ENCODE measurements around the gene RDH8. TPM values are rescaled to one million over a fixed set of nuclear protein-coding genes. Genes with fewer than 3 reads are reported as not detected.

Gene RDH8
- total RNA-seq, 6 experiments from 2014 or later = not detected

DNA sequence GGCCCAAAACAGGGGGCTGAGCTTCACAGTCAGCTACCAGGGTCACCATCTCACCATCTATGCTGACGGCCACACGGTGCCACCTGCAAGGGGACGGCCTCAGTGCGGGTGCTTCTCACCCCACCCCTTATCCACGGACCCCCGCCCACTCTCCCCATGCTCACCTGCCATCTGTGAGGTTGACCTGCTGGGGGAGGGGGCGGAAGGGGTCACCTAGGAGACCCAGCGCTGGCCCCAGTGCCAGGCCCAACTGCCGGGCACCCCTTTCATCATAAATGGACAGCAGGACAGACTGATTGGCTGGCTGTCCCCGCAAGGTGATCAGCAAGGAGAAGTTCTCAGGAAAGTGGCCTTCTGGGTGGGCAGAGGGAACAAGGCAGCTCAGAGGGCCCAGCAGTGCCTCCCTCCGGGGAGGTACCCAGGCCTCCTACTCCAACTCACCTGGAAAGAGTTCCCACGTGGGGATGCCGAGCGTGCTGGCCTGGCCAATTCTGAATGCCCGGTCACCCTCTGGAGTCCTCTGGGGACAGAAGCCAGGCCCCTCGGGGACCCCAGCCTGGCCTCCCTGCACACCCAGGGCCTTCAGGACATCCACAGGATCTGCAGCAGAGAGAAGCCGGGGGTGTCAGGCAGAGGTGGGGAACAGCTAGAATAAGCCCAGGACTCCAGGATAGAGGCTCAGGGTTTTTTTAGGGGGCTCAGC, 7.5 kb upstream of the RDH8 start:
- Mint-ChIP-seq H3K4me3 (no peak overlapping the region), H3K27me3 (ENCODE audit: insufficient read depth) (no peaks in the 10 kb centered on the region; the same call in 1 of the 2 replicates), H3K27ac (no peak overlapping the region), H3K9me3 (no peaks in the 10 kb centered on the region), H3K36me3 (ENCODE audit: low read depth) (no peaks in the 10 kb centered on the region), H3K4me1 (ENCODE audit: low read depth) (peaks cover 27% of the 10 kb centered on the region)
- no peak for DNase-seq
- TF ChIP-seq, protein P1, sequence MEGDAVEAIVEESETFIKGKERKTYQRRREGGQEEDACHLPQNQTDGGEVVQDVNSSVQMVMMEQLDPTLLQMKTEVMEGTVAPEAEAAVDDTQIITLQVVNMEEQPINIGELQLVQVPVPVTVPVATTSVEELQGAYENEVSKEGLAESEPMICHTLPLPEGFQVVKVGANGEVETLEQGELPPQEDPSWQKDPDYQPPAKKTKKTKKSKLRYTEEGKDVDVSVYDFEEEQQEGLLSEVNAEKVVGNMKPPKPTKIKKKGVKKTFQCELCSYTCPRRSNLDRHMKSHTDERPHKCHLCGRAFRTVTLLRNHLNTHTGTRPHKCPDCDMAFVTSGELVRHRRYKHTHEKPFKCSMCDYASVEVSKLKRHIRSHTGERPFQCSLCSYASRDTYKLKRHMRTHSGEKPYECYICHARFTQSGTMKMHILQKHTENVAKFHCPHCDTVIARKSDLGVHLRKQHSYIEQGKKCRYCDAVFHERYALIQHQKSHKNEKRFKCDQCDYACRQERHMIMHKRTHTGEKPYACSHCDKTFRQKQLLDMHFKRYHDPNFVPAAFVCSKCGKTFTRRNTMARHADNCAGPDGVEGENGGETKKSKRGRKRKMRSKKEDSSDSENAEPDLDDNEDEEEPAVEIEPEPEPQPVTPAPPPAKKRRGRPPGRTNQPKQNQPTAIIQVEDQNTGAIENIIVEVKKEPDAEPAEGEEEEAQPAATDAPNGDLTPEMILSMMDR (IDR thresholded peaks at IDR 0.05) = no peak

DNA sequence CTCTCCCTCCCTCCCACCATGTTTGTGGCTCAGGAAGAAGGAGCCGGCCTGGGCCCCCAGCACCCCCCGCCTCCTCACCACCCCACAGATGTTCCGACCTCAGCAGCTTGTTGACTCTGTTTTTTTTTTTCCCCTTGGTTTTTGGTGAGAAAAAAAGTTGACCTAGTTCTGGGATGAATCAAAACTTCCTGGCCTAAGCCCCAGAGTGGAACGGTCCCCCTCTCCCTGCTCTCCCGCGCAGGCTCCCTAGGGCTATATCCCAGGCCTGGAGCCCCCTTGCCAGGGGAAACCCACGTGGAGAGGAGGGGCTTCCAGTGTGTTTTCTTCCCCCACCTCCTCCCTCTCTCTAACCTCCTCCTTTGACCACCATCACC, 7.0 kb upstream of the RDH8 start:
- Mint-ChIP-seq H3K36me3 (ENCODE audit: low read depth) (no peaks in the 10 kb centered on the region), H3K4me3 (no peak overlapping the region), H3K27me3 (ENCODE audit: insufficient read depth) (no peaks in the 10 kb centered on the region; the same call in 1 of the 2 replicates), H3K4me1 (ENCODE audit: low read depth) (peaks cover 27% of the 10 kb centered on the region), H3K9me3 (no peaks in the 10 kb centered on the region), H3K27ac (no peak overlapping the region)
- TF ChIP-seq, protein P1 (IDR thresholded peaks at IDR 0.05) = no peak
- no peak for DNase-seq

DNA sequence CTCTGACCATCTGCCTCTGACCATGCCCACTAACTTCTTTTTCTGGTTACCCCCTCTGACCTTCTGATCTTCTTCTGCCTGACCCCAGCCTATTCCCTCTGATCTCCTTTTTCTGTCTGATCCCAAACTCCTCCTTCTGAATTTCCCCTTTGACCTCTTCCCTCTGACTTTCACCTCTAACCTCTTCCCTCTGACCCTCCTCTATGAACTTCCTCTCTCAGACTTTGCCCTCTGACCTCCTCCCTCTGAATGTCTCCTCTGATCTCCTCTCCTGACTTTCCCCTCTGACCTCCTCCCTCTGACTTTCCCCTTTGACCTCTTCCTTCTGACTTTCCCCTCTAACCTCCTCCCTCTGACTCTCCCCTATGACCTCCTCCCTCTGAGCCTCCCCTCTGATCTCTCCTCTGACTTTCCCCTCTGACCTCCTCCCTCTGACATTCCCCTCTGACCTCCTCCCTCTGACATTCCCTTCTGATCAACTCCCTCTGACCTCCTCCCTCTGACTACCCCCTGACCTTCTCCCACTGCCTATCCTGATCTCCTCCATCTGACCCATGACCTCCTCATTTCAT, 6.4 kb upstream of the RDH8 start:
- Mint-ChIP-seq H3K27ac (peak overlapping the region; percentile 20; the same call in 1 of the 2 replicates), H3K4me1 (ENCODE audit: low read depth) (peaks cover 27% of the 10 kb centered on the region), H3K36me3 (ENCODE audit: low read depth) (no peaks in the 10 kb centered on the region), H3K4me3 (no peak overlapping the region), H3K27me3 (ENCODE audit: insufficient read depth) (no peaks in the 10 kb centered on the region; the same call in 1 of the 2 replicates), H3K9me3 (no peaks in the 10 kb centered on the region)
- DNase-seq = no peak
- TF ChIP-seq, protein P1 (IDR thresholded peaks at IDR 0.05) = no peak

DNA sequence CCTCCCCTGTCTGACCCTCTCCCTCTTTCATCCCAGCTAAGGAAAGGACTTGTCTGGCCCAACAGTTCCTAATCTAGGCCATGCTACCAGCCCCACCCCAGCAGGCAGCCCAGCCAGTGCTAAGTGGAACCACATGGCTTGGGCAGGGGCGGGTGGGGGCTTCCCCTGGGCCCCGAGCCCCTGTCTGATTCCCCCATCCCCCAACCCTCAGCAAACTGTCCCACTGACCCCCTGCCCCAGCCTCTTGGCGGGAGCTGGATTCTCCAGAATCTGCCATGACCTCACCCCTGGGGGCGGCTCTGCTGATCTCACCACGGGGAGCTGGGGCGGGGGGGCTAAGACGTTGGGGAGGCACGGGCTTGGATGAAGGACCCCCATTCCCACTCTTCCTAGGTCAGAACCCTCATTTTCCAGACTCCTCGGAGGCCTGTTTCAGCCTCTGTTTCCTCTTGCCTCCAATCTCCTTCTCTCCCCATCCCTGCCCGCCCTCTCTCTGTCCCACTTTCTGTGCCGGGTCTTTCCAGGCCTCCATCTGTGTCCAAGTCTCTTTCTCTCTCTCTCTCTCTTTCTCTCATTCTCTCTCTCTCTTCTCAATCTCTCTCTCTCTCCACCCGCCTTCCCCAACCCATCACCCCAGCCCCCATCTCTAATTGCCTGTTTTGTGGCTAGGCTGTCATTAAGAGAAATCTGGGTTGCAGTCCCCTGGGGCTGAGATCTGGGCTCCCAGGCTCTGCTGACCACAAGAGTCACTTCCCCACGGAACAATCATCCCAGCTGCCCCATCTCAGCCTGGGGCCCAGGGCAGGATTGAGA, 5.7 kb upstream of the RDH8 start:
- TF ChIP-seq, protein P1 (IDR thresholded peaks at IDR 0.05) = no peak
- Mint-ChIP-seq H3K4me3 (no peak overlapping the region), H3K27me3 (ENCODE audit: insufficient read depth) (no peaks in the 10 kb centered on the region; the same call in 1 of the 2 replicates), H3K4me1 (ENCODE audit: low read depth) (peaks cover 27% of the 10 kb centered on the region), H3K9me3 (no peaks in the 10 kb centered on the region), H3K36me3 (ENCODE audit: low read depth) (no peaks in the 10 kb centered on the region), H3K27ac (peak overlapping the region; percentile 58)
- DNase-seq = peak; percentile 29

DNA sequence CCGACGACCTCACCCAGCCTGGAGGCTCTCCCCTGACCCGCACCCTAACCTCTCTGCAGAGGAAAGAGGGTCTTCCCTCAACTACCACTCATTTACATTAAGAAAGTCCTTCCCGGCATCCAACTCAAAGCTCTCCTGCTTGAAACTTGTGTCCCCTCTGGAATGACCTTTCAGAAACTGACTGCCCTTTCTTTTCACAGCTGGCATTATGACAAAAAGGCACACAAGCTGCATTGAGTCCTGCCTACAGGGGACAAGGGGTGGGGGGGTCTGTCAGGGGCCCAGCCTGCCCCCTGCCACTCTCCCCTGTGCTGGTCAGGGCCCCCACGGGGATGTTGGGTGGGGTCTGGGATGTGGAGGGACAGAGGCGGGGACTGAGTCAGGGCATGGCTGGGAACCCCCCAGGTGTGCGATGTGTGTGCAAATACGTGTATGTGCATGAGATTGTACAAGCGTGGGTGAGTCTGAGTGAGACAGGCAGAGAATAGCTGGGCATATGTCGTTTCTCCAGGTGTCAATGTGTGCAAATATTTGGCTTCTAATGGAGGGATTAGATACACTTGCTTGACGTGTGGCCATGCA, 5.0 kb upstream of the RDH8 start:
- TF ChIP-seq, protein P1 (IDR thresholded peaks at IDR 0.05) = no peak
- no peak for DNase-seq
- H3K36me3 Mint-ChIP-seq (ENCODE audit: low read depth) = no peaks in the 10 kb centered on the region
- peak overlapping the region; percentile 66 for H3K27ac Mint-ChIP-seq
- peaks cover 27% of the 10 kb centered on the region for H3K4me1 Mint-ChIP-seq (ENCODE audit: low read depth)
- peaks cover 2% of the 10 kb centered on the region; the same call in 1 of the 2 replicates for H3K27me3 Mint-ChIP-seq (ENCODE audit: insufficient read depth)
- H3K9me3 Mint-ChIP-seq = no peaks in the 10 kb centered on the region
- peak overlapping the region; percentile 74 for H3K4me3 Mint-ChIP-seq
